NCI-H69 (cell line): ENCODE results near the gene TSPAN9.

Source experiments
- DNase-seq: peaks from one replicate; lab custom pipeline; 2025; lab: John Stamatoyannopoulos, UW

TSPAN9 gene

GRCh38 chr12:3296409-3296701 lies 219.2 kb downstream of the TSPAN9 start:
- DNase-seq: no peak

- DNase-seq: no peak
Measured at GRCh38 chr12:3298603-3299002, 221.4 kb downstream of the TSPAN9 start.

GRCh38 chr12:3299929-3300832 lies 223.0 kb downstream of the TSPAN9 start:
- peak; percentile 94 for DNase-seq

GRCh38 chr12:3300833-3301401 lies 223.7 kb downstream of the TSPAN9 start:
- no peak for DNase-seq

- DNase-seq: no peak
Measured at GRCh38 chr12:3302401-3303041, 225.3 kb downstream of the TSPAN9 start.

- DNase-seq: peak; percentile 93
Measured at GRCh38 chr12:3303410-3304136, 226.4 kb downstream of the TSPAN9 start.

- peak; percentile 97 for DNase-seq
Measured at GRCh38 chr12:3304436-3305165, 227.4 kb downstream of the TSPAN9 start.

- DNase-seq: no peak
Measured at GRCh38 chr12:3305464-3305863, 228.3 kb downstream of the TSPAN9 start.

GRCh38 chr12:3305904-3306619 lies 228.9 kb downstream of the TSPAN9 start:
- no peak for DNase-seq

GRCh38 chr12:3307389-3307788 lies 230.2 kb downstream of the TSPAN9 start:
- no peak for DNase-seq

GRCh38 chr12:3308063-3308462 lies 230.9 kb downstream of the TSPAN9 start:
- peak; percentile 48 for DNase-seq

GRCh38 chr12:3308609-3309008 lies 231.4 kb downstream of the TSPAN9 start:
- no peak for DNase-seq

- DNase-seq: no peak
Measured at GRCh38 chr12:3309805-3310204, 232.6 kb downstream of the TSPAN9 start.

GRCh38 chr12:3310271-3311026 lies 233.3 kb downstream of the TSPAN9 start:
- peak; percentile 82 for DNase-seq

- peak; percentile 93 for DNase-seq
Measured at GRCh38 chr12:3311027-3311402, 233.8 kb downstream of the TSPAN9 start.

- no peak for DNase-seq
Measured at GRCh38 chr12:3311491-3312103, 234.4 kb downstream of the TSPAN9 start.

- DNase-seq: no peak
Measured at GRCh38 chr12:3313066-3313465, 235.9 kb downstream of the TSPAN9 start.

GRCh38 chr12:3313675-3314663 lies 236.8 kb downstream of the TSPAN9 start:
- peak; percentile 81 for DNase-seq

- peak; percentile 98 for DNase-seq
Measured at GRCh38 chr12:3315201-3315661, 238.1 kb downstream of the TSPAN9 start.
